Gastroesophageal sphincter (tissue), 4 donors: ENCODE data around the gene RTKN2. TPM values are rescaled to one million over a fixed set of nuclear protein-coding genes. Genes with fewer than 3 reads are reported as not detected.
"Not testable (repeated sequence)": the region's sequence is repeated elsewhere in the genome, so short reads cannot be mapped to it uniquely, and the experiment has no call there.

Experiments
- ATAC-seq: fragments of 150-250 bp; one replicate; pipeline ENCODE4 v1.9.1; 2016; ENCODE audit warnings: mild to moderate bottlenecking, moderate library complexity
- H3K27ac ChIP-seq, 4 donors: fragments of 200-600 bp; sonication (generic) in 3 of 4; 1 replicate in 3 of 4; 2 replicates in 1 of 4; pipeline ENCODE4 v1.5.1; 2016 to 2019
- H3K27me3 ChIP-seq: fragments of 200-600 bp; sonication (generic); one replicate; pipeline ENCODE4 v1.5.1; 2019
- H3K36me3 ChIP-seq, 2 donors: fragments of 200-600 bp; sonication (generic); one replicate each; pipeline ENCODE4 v1.5.1; 2019; ENCODE audit warnings: control low read depth in 1 of 2
- H3K4me1 ChIP-seq, 3 donors: fragments of 200-600 bp; sonication (generic); 1 replicate in 2 of 3; 2 replicates in 1 of 3; pipeline ENCODE4 v1.5.1; 2016 to 2019; ENCODE audit warnings: control low read depth in 2 of 3
- H3K4me3 ChIP-seq, 2 donors: fragments of 200-600 bp; sonication (generic); one replicate each; pipeline ENCODE4 v1.5.1; 2019; ENCODE audit warnings: mild to moderate bottlenecking in 1 of 2, moderate library complexity in 1 of 2
- H3K9me3 ChIP-seq, 3 donors: fragments of 200-600 bp; sonication (generic); one replicate each; pipeline ENCODE4 v1.5.1; 2017 to 2019; ENCODE audit warnings: control low read depth in 2 of 3
- CTCF ChIP-seq, 4 experiments: fragments of 200-600 bp in 2 of 4; fragments of 450-650 bp in 2 of 4; sonication (generic) in 1 of 4; IDR thresholded peaks; one replicate each; pipeline ENCODE4 v1.5.1; 2017 to 2019; ENCODE audit warnings: antibody characterized with exemption in 4 of 4, mild to moderate bottlenecking in 2 of 4, moderate library complexity in 2 of 4
- EP300 ChIP-seq: sonication (generic); formaldehyde crosslinking; IDR thresholded peaks from one replicate; pipeline ENCODE4 v1.6.1; 2017; ENCODE audit warnings: antibody characterized with exemption, mild to moderate bottlenecking
- POLR2A ChIP-seq, 2 donors: fragments of 450-650 bp; IDR thresholded peaks; one replicate each; pipeline ENCODE4 v1.6.1; 2017; ENCODE audit warnings: antibody characterized with exemption in 2 of 2, mild to moderate bottlenecking in 2 of 2, moderate library complexity in 1 of 2
- POLR2AphosphoS5 ChIP-seq: sonication (generic); formaldehyde crosslinking; IDR thresholded peaks from one replicate; pipeline ENCODE4 v1.6.1; 2017; ENCODE audit warnings: antibody characterized with exemption
- WGBS, 2 donors: methylation state at CpG; one replicate each; pipeline ENCODE4 v1.1.5; 2018; ENCODE audit warnings: low coverage in 1 of 2; 5-methylcytosine and 5-hydroxymethylcytosine counted together
- total RNA-seq, 4 donors: library from RNA; depleted of rRNA; stranded (reverse); fragments of >200 nt; gene quantifications; one replicate each; pipeline ENCODE4 v1.1.0, GENCODE V29; 2016

The RTKN2 gene
- total RNA-seq, 4 donors from 2014 or later, result not detected

- WGBS, 2 donors, result 90 to 100% methylated on average over 2 of the region's 2 CpGs
Measured at GRCh38 chr10:62243647-62243997, 25.0 kb downstream of the RTKN2 start.

GRCh38 chr10:62242965-62243646 is 25.5 kb downstream of the RTKN2 start:
- Histone ChIP-seq H3K27ac (peak overlapping the region in 3 of 4 donors; percentile 29 to 43 (median 31)), H3K4me1 (peaks cover 0 to 20% (median 4%) of the 10 kb centered on the region in 3 donors)
- H3K4me3 ChIP-seq, H3K36me3 ChIP-seq, H3K9me3 ChIP-seq, H3K27me3 ChIP-seq: not testable (repeated sequence)
- ATAC-seq, result peak; percentile 81
- 63% methylated on average over 4 of the region's 4 CpGs; no CpG with 5 or more reads in 1 of the 2 donors for WGBS, 2 donors
- peak; percentile 83 for TF ChIP-seq POLR2AphosphoS5

More at GRCh38 chr10:62243647-62243997, 25.0 kb downstream of the RTKN2 start:
- no peaks in the 10 kb centered on the region for H3K36me3 ChIP-seq
- H3K4me3 ChIP-seq, result no peak overlapping the region
- TF ChIP-seq EP300, result no peak
- no peak for TF ChIP-seq CTCF (IDR thresholded peaks at IDR 0.05)
- TF ChIP-seq POLR2A (IDR thresholded peaks at IDR 0.05), result no peak
- TF ChIP-seq POLR2AphosphoS5, result no peak
- H3K9me3 ChIP-seq, result no peaks in the 10 kb centered on the region
- no peaks in the 10 kb centered on the region for H3K27me3 ChIP-seq
- peaks cover 0 to 19% (median 4%) of the 10 kb centered on the region in 3 donors for H3K4me1 ChIP-seq
- peak overlapping the region in 3 of 4 donors; percentile 29 to 43 (median 31) for H3K27ac ChIP-seq
- ATAC-seq, result no peak

- peaks cover 0 to 25% (median 4%) of the 10 kb centered on the region in 3 donors for H3K4me1 ChIP-seq
- not testable (repeated sequence) for H3K27me3 ChIP-seq, H3K27ac ChIP-seq, H3K4me3 ChIP-seq, H3K9me3 ChIP-seq, H3K36me3 ChIP-seq, ATAC-seq
- 96 to 100% methylated on average over 2 to 3 of the region's 4 CpGs for WGBS, 2 donors
Measured at GRCh38 chr10:62241521-62241920, 27.1 kb downstream of the RTKN2 start.

- H3K9me3 ChIP-seq, result no peaks in the 10 kb centered on the region
- peaks cover 0 to 19% (median 4%) of the 10 kb centered on the region in 3 donors for H3K4me1 ChIP-seq
- 85 to 90% methylated on average over 5 of the region's 5 CpGs for WGBS, 2 donors
- no peak for ATAC-seq
- no peak overlapping the region for H3K27ac ChIP-seq
- H3K36me3 ChIP-seq, result no peaks in the 10 kb centered on the region
- no peak overlapping the region for H3K4me3 ChIP-seq
- TF ChIP-seq POLR2AphosphoS5, result no peak
- no peak for TF ChIP-seq POLR2A (IDR thresholded peaks at IDR 0.05)
- TF ChIP-seq CTCF (IDR thresholded peaks at IDR 0.05), result no peak
- no peak for TF ChIP-seq EP300
- H3K27me3 ChIP-seq, result no peaks in the 10 kb centered on the region
Measured at GRCh38 chr10:62239994-62240393, 28.6 kb downstream of the RTKN2 start.

- no peaks in the 10 kb centered on the region for H3K9me3 ChIP-seq
- no peaks in the 10 kb centered on the region for H3K27me3 ChIP-seq
- H3K36me3 ChIP-seq, result no peaks in the 10 kb centered on the region
- 94 to 100% methylated on average over 1 of the region's 1 CpG for WGBS, 2 donors
- H3K4me3 ChIP-seq, result no peak overlapping the region
- TF ChIP-seq POLR2AphosphoS5, result no peak
- TF ChIP-seq CTCF (IDR thresholded peaks at IDR 0.05), result no peak
- TF ChIP-seq EP300, result no peak
- TF ChIP-seq POLR2A (IDR thresholded peaks at IDR 0.05), result no peak
- no peak for ATAC-seq
- H3K27ac ChIP-seq, result no peak overlapping the region
- peaks cover 0 to 15% (median 4%) of the 10 kb centered on the region in 3 donors for H3K4me1 ChIP-seq
Measured at GRCh38 chr10:62238880-62239279, 29.8 kb downstream of the RTKN2 start.

- Histone ChIP-seq H3K27ac (no peak overlapping the region), H3K27me3 (no peaks in the 10 kb centered on the region), H3K36me3 (no peaks in the 10 kb centered on the region), H3K4me1 (peaks cover 0 to 6% (median 0%) of the 10 kb centered on the region in 3 donors), H3K9me3 (no peaks in the 10 kb centered on the region), H3K4me3 (no peak overlapping the region)
- no peak for TF ChIP-seq POLR2A (IDR thresholded peaks at IDR 0.05)
- TF ChIP-seq CTCF (IDR thresholded peaks at IDR 0.05), result no peak
- no peak for TF ChIP-seq EP300
- ATAC-seq, result no peak
Measured at GRCh38 chr10:62237966-62238365, 30.7 kb downstream of the RTKN2 start.
